Epithelial cell of proximal tubule (primary cell): ENCODE data around the gene MTF2. TPM values are rescaled to one million over a fixed set of nuclear protein-coding genes. Genes with fewer than 3 reads are reported as not detected.

Experiments used
- DNase-seq: peaks from one replicate; pipeline ENCODE4 v3.0.0-alpha.2; 2011; ENCODE audit warnings: low read depth
- H3K4me3 ChIP-seq: 2 replicates; pipeline ENCODE4 v1.5.1; 2011; ENCODE audit warnings: low read depth, mild to moderate bottlenecking, low read length
- total RNA-seq: library from RNA; depleted of rRNA; stranded (reverse); fragments of >200 nt; gene quantifications from 2 replicates; pipeline ENCODE4 v1.2.3, GENCODE V29; 2015
- TF ChIP-seq, protein P1 (sequence below): conservative IDR thresholded peaks from 2 replicates; pipeline ENCODE4 v1.5.1; 2012; ENCODE audit warnings: low read depth, mild to moderate bottlenecking, low read length

Gene MTF2
- total RNA-seq, 1 donor from 2014 or later = 26.3 TPM

DNA sequence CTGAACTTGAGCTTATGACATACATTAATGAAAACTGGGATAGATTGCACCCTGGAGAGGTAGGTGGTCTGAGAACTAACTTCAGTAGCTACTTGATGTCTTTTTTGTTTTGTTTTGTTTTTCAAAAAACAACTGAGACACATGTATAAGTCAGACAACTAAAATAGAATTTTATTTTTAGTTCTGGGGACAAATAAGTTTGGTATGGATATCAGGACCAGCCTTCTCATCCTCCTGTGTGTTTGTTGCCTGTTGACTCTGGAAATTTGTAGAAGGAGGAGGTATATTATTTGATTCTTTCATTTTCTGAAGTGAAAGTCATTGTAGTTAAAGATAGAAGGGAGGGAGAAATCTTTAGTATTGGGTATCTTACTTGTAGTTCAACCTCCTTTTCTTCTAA is 41.5 kb downstream of the MTF2 start:
- no peak overlapping the region for H3K4me3 ChIP-seq
- TF ChIP-seq, protein P1, sequence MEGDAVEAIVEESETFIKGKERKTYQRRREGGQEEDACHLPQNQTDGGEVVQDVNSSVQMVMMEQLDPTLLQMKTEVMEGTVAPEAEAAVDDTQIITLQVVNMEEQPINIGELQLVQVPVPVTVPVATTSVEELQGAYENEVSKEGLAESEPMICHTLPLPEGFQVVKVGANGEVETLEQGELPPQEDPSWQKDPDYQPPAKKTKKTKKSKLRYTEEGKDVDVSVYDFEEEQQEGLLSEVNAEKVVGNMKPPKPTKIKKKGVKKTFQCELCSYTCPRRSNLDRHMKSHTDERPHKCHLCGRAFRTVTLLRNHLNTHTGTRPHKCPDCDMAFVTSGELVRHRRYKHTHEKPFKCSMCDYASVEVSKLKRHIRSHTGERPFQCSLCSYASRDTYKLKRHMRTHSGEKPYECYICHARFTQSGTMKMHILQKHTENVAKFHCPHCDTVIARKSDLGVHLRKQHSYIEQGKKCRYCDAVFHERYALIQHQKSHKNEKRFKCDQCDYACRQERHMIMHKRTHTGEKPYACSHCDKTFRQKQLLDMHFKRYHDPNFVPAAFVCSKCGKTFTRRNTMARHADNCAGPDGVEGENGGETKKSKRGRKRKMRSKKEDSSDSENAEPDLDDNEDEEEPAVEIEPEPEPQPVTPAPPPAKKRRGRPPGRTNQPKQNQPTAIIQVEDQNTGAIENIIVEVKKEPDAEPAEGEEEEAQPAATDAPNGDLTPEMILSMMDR = no peak
- no peak for DNase-seq

DNA sequence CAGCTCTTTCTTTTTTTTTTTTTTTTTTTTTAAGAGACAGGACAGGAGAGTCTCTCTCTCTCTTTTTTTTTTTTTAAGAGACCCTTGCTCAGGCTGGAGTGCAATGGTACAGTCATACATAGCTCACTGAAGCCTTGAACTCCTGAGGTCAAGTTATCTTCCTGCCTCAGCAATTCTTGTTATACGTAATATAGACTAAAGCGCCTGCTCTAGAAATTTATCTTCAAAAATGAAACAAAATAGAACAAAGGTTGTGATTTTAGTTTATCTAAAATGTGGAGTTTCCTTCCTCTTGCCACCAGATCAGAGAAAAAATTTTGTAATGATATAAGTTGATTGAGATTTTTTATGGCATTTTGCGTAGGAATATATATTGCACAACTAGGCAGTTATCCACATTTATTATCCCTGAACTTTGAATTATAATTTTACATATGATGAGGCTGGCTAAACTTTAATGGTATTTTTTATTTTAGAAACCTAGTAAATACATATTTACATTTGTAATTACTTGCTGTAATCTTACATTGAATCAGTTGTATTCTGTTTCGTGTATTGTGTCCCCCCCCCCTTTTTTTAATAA is 44.2 kb downstream of the MTF2 start:
- H3K4me3 ChIP-seq = no peak overlapping the region
- no peak for DNase-seq
- TF ChIP-seq, protein P1 = no peak

DNA sequence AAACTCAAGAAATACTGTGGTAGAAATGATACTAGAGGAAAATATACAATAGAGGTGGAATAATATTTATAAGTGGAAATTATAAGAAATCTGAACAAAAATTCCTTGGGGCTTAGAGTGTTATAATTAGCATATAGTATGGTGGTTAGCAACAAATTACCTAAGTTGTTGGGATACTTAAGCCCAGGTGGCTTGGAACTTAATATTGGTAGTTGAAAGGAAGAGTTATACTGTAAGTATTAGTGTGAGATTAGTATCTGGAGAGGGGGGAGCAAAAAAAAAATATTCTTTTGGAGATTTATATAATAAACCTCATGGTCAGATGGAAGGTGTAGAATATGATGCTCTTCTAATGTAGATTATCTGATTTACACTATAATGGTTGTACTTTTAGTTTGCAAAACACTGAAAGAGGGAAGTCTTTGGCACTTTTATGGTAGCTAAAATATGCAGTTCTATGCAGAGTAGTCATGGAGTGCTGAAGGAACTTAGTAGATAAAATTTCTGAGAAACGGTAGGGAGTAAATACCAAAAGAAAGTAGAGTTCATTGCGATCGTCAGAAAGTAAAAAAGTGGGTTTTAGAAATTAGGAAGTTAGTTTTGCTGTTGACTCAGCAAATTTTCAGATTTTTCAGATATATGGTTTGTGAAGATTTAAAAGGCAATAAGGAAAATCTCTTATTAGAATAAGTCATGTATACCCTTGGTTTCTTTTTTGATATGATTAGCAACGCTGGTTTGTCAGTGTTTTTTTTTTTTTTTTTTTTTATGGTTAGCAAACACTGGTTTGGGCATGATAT is 45.7 kb downstream of the MTF2 start:
- no peak for DNase-seq
- TF ChIP-seq, protein P1 = no peak
- H3K4me3 ChIP-seq = no peak overlapping the region

DNA sequence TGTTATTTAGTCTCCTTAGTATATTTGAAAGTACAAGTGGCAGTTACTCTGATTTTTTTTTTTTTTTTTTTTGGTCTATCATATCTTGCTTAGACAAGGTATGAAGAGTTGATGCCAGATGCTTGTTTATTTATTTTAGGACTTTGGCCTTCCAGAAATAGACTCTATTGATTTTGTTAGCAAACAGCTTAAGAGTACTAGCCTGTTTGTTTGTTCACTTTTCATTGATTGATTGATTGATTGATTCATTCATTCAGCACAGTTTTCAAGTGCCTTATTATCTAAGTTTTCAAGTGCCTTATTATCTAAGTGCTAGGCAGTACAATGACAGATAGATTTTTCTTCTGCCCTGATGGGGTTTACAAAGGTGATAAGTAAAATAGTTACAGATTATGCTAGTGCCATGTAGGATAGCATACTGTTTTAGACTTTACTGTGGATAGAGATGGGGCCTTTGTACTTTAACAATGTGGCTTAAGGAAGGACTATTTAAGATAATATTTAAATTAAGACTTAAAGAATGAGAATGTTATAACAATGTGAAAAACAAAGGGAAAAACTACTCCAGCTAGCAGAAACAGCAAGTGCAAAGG is 50.5 kb downstream of the MTF2 start:
- no peak overlapping the region for H3K4me3 ChIP-seq
- no peak for DNase-seq
- TF ChIP-seq, protein P1 = no peak

DNA sequence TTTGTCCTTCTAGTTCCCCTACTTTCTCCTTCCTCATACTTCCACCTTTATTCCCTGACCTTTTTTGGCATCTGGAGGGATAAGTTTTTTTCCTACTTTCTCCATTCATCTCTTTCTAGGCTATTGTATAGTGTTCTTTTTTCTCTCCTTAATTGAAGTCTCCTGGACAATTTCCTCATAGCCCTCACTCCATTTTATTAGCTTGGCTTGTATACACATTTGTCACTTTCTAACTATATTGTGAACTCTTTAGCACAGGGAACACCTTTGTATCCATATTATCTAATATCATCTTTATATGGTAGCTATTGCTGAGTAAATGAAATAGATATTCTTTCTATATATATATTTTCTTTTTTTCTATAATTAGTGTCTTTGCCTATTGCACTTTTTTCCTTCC is 53.6 kb downstream of the MTF2 start:
- no peak for DNase-seq
- H3K4me3 ChIP-seq = no peak overlapping the region
- TF ChIP-seq, protein P1 = no peak

DNA sequence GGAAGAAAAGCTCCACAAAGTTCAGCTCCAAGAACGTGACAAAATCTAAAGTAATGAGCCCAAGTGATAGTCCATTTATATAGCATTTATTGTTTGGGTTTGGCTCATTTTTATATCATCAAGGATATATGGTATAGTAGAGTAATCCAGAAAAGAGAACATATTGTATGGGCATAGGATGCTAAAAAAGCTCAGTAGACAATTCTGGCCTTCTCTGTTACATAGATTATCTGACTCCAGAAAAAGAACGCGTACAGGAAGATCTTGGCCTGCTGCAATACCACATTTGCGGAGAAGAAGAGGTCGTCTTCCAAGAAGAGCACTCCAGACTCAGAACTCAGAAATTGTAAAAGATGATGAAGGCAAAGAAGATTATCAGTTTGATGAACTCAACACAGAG is 57.4 kb downstream of the MTF2 start:
- no peak for DNase-seq
- H3K4me3 ChIP-seq = no peak overlapping the region
- TF ChIP-seq, protein P1 = no peak
